RKO (cell line): ENCODE data around the gene TMEM41B.
"Not testable (repeated sequence)": the region's sequence is repeated elsewhere in the genome, so short reads cannot be mapped to it uniquely, and the experiment has no call there.

ENCODE experiments used
- DNase-seq: peaks from one replicate; pipeline ENCODE4 v3.0.0-alpha.2; 2016; ENCODE audit warnings: low spot score

The TMEM41B gene

DNA sequence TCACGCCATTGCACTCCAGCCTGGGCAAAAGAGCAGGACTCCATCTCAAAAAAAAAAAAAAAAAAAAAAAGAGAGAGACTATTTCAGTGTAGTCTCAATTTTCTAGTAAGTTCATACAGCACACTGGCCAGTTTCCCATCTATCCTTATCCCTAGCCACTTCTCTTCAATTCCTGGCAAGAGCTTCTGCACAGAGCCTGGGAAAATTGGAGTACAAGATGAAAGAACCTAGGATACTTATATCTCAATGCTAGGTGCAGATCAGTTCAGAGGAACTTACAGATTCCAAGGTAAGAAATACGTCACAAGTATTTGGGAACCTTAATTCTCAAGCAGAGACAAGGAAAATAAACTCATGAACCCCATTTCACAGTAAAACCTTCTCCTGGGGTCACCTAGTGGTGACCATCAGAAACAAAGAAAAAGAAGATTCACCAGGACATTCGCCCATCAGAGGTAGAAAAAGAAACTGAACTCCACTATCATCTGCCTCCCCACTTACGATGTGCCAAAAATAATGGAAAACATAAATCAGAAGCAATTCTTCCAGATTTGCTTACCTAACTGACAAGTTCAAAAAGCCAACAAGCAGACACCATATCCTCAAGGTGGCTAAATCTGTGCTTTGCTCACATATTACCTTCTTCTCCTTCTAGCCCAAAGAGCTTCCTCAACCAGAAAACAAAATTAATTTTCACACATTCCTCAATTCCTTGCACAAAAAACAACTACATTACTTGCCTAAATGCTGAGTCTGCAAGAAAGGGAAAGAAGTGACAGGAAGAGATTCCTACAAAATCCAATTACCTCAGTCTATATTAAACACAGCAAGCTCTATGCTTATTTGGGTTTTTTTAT is 54.2 kb downstream of the TMEM41B start:
- no peak for DNase-seq

DNA sequence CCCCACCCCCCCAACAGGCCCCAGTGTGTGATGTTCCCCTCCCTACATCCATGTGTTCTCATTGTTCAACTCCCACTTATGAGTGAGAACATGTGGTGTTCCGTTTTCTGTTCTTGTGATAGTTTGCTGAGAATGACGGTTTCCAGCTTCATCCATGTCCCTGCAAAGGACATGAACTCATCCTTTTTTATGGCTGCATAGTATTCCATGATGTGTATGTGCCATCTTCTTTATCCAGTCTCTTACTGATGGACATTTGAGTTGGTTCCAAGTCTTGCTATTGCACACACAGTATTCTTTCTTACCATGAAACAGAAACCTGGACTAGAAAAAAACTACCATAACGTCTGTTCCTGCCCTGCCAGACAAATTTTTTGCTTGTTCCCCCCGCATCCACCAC is 56.1 kb downstream of the TMEM41B start:
- DNase-seq, result not testable (repeated sequence)

DNA sequence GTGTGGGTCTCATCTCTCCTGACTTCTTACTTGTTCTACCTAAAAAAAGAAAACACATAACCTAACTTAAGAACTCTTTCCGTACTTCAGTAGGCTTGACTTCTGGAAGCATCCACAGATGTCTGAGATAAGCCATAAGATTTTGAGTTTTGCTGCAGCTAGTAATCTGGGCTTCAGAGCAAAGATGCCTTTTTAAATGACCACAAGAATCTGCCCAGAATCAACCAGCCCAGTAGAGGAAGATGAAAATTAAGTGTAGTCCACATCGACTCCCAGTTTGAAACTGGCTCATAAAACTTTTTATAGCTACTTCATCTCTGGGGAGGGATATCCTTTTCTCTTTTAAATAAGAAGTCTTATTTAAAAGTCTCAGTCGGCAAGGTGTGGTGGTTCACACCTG is 60.0 kb downstream of the TMEM41B start:
- DNase-seq, result no peak

DNA sequence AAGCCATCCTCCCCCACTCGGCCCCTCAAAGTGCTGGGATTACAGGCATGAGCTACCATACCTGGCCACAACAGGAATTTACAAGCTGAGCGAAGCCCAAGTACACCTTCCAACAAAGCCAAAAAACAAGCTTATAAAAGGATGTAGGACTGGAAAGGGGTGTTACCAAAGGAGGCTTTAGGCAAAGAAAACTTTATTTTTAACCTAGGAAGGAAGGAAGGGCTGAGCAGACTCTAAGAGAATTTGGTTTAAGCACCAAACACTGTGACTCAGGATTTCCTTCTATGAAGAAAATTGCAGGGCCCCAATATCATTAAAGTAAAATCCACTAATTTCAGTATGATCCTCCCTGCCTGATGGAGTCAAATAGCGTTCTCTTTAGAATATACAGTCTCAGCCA is 61.3 kb downstream of the TMEM41B start:
- no peak for DNase-seq

DNA sequence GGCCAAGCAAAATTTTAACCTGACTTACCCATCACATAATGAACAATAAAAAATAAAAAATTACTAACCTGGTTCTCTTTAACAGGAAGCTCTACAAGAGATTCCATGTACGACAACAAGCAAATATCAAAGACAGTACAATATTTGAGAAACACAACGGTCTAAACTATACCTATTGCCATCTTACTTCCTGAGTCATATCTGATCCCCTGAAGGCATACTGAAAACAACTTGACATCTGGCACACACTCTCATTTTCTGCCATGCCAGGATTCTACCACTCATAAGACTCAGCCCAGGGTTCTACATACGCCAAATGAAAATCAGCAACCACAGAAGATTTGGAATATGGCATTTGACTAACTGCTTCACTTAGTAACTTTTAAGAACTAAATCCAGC is 63.1 kb downstream of the TMEM41B start:
- no peak for DNase-seq

DNA sequence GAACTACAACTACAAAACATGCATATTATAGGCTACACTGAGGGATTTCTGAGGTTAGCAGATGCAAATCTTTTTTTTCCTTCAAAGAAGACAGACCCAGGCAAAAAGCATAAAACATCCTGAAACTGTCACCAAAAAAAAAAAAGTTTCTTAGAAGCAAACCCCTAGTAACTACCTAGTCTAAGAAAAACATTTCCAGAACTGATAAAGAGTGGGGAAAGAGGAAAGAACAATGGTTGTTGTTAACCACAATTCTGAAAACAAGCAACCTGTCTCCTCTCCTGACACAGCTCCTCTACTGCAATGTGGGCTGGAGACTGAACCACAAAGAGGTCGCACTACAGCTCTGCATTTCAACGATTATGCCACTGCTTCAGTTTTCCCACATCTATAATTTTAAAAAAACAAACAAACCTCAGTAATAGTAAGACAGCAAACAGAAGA is 64.2 kb downstream of the TMEM41B start:
- no peak for DNase-seq

DNA sequence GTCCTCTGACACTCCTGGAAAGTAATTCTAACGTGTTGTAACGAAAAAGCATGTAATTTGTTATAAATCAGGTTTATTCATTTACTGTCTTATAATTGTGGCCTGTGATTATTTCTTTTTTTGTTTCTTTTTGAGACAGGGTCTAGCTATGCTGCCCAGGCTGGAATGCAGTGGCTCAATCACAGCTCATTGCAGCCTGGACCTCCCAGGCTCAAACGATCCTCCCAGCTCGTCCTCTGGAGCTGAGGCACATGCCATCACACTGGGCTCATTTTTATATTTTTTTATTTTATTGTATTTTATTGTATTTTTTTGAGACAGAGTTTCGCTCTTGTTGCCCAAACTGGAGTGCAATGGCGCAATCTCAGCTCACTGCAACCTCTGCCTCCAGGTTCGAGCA is 65.1 kb downstream of the TMEM41B start:
- DNase-seq, result no peak

DNA sequence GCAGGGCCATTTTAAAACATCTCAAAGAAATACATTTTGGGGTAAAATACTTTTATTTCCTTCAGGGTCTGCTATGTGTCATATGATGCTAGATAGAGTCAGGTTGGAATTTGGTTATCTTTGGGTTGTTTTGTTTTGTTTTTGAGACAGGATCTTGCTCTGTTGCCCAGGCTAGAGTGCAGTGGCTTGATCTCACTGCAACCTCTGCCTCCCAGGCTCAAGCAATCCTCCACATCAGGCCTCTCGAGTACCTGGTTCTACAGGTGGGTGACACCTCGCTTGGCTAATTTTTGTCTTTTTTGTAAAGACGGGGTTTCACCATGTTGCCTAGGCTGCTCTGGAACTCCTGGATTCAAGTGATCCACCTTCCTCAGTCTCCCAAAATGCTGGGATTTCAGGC is 66.5 kb downstream of the TMEM41B start:
- DNase-seq, result no peak

DNA sequence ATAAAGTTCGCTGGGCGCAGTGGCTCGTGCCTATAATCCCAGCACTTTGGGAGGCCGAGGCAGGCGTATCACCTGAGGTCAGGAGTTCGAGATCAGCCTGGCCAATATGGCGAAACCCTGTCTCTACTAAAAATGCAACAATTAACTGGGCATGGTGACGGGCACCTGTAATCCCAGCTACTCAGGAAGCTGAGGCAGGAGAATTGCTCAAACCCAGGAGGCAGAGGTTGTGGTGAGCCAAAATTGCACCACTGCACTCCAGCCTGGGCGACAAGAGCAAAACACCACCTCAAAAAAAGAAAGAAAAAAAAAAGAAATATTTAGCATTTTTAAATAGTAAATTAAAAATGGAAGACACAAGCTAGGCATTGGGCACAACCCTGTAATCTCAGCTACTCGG is 78.2 kb downstream of the TMEM41B start:
- DNase-seq, result not testable (repeated sequence)

DNA sequence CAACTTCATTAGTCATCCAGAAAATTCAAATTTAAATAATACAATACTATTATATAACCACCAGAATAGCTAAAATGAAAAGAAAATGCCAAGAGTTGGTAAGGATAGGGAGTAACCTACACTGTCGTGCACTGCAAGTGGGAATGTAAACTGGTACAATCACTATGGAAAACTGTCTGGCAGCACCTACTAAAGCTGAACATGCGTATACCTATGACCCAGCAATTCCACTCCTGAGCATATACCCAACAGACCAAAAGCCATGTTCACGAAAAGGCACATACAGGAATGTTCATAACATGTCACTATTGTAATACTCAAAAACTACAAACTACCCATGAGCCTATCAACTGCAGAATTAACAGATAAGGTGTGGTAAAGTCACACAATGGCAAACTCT is 81.9 kb downstream of the TMEM41B start:
- no peak for DNase-seq

DNA sequence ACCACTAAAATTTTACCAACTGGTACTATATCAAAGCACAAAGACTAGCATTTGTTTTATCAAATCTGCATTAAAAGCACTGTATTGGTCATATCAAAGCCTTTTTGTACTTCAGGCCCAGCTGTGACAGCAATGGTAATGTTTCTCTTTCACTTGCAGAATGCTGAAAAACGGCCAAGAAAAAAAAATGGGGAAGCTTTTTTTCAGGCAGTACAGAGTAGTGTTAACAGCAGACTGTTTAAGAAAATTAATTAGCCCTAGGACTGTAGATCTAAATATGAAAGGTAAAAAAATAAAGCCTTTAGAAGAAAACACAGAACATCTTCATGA is 82.6 kb downstream of the TMEM41B start:
- no peak for DNase-seq
